H9 (cell line): Measurements from ENCODE around the gene SCLY. TPM values are rescaled to one million over a fixed set of nuclear protein-coding genes. Genes with fewer than 3 reads are reported as not detected.

ENCODE experiments used
- DNase-seq: peaks from one replicate; pipeline ENCODE4 v3.0.0-alpha.2; 2017
- H2AFZ ChIP-seq: one replicate; pipeline ENCODE4 v1.6.1; 2013; ENCODE audit warnings: mild to moderate bottlenecking, low read length, control low read depth, moderate library complexity
- H2AK5ac ChIP-seq: 2 replicates; pipeline ENCODE4 v1.6.1; 2013; ENCODE audit warnings: low read length, control low read depth, mixed read lengths; ENCODE audit not compliant: insufficient read length
- H2BK120ac ChIP-seq: one replicate; pipeline ENCODE4 v1.6.1; 2013; ENCODE audit warnings: low read depth, mild to moderate bottlenecking, low read length, control low read depth, inconsistent platforms; ENCODE audit not compliant: poor library complexity, severe bottlenecking
- H2BK12ac ChIP-seq: 2 replicates; pipeline ENCODE4 v1.6.1; 2013; ENCODE audit warnings: low read length, control low read depth, mixed read lengths, low read depth; ENCODE audit not compliant: insufficient read length
- H2BK15ac ChIP-seq: 2 replicates; pipeline ENCODE4 v1.6.1; 2013; ENCODE audit warnings: low read depth, low read length, control low read depth
- H2BK20ac ChIP-seq: one replicate; pipeline ENCODE4 v1.6.1; 2013; ENCODE audit warnings: low read depth, mild to moderate bottlenecking, low read length, control low read depth, inconsistent platforms; ENCODE audit not compliant: poor library complexity, severe bottlenecking
- H2BK5ac ChIP-seq: 2 replicates; pipeline ENCODE4 v1.6.1; 2013; ENCODE audit warnings: low read length, control low read depth, mixed read lengths; ENCODE audit not compliant: insufficient read length
- H3K14ac ChIP-seq: 2 replicates; pipeline ENCODE4 v1.6.1; 2013; ENCODE audit warnings: low read length, control low read depth; ENCODE audit not compliant: insufficient read depth
- H3K18ac ChIP-seq: 2 replicates; pipeline ENCODE4 v1.6.1; 2013; ENCODE audit warnings: low read depth, mild to moderate bottlenecking, mixed read lengths, low read length, control low read depth; ENCODE audit not compliant: insufficient read length
- H3K23ac ChIP-seq: 2 replicates; pipeline ENCODE4 v1.6.1; 2013; ENCODE audit warnings: low read length, control low read depth, mixed read lengths, low read depth; ENCODE audit not compliant: insufficient read length
- H3K23me2 ChIP-seq: 2 replicates; pipeline ENCODE4 v1.6.1; 2013; ENCODE audit warnings: low read depth, mild to moderate bottlenecking, mixed read lengths, low read length, control low read depth; ENCODE audit not compliant: insufficient read length, poor library complexity, severe bottlenecking
- H3K27ac ChIP-seq: 2 replicates; pipeline ENCODE4 v1.5.1; 2013; ENCODE audit warnings: low read length, control low read depth, mixed read lengths, low read depth; ENCODE audit not compliant: insufficient read length
- H3K27me3 ChIP-seq: 2 replicates; pipeline ENCODE4 v1.6.1; 2013; ENCODE audit warnings: low read length, control low read depth, inconsistent platforms; ENCODE audit not compliant: insufficient read depth
- H3K4ac ChIP-seq: 2 replicates; pipeline ENCODE4 v1.6.1; 2013; ENCODE audit warnings: low read depth, mild to moderate bottlenecking, control low read depth, inconsistent platforms, low read length, moderate library complexity
- H3K4me1 ChIP-seq: 2 replicates; pipeline ENCODE4 v1.6.1; 2013; ENCODE audit warnings: low read length, control low read depth, inconsistent platforms; ENCODE audit not compliant: insufficient read depth
- H3K4me2 ChIP-seq: 2 replicates; pipeline ENCODE4 v1.6.1; 2013; ENCODE audit warnings: low read length, control low read depth, mixed read lengths; ENCODE audit not compliant: insufficient read length, insufficient read depth
- H3K56ac ChIP-seq: 2 replicates; pipeline ENCODE4 v1.6.1; 2013; ENCODE audit warnings: low read depth, mild to moderate bottlenecking, mixed read lengths, low read length, control low read depth; ENCODE audit not compliant: insufficient read length
- H3K79me1 ChIP-seq: 2 replicates; pipeline ENCODE4 v1.6.1; 2013; ENCODE audit warnings: low read depth, mild to moderate bottlenecking, moderate library complexity, low read length, control low read depth, inconsistent platforms; ENCODE audit not compliant: insufficient read depth, poor library complexity, severe bottlenecking
- H3K79me2 ChIP-seq: 2 replicates; pipeline ENCODE4 v1.6.1; 2013; ENCODE audit warnings: low read length, control low read depth, inconsistent platforms; ENCODE audit not compliant: insufficient read depth
- H3K9ac ChIP-seq: 2 replicates; pipeline ENCODE4 v1.6.1; 2013; ENCODE audit warnings: low read length, control low read depth, mixed read lengths; ENCODE audit not compliant: insufficient read length; ENCODE audit errors: extremely low read depth
- H3K9me3 ChIP-seq: one replicate; pipeline ENCODE4 v1.6.1; 2013; ENCODE audit warnings: low read depth, low read length, inconsistent platforms; ENCODE audit not compliant: control insufficient read depth
- H3T11ph ChIP-seq: one replicate; pipeline ENCODE4 v1.6.1; 2013; ENCODE audit warnings: mild to moderate bottlenecking, low read length, control low read depth, inconsistent platforms
- H4K20me1 ChIP-seq: one replicate; pipeline ENCODE4 v1.6.1; 2013; ENCODE audit not compliant: control insufficient read depth, insufficient read length, insufficient read depth
- H4K5ac ChIP-seq: 2 replicates; pipeline ENCODE4 v1.6.1; 2013; ENCODE audit warnings: low read depth, mild to moderate bottlenecking, mixed read lengths, low read length, control low read depth; ENCODE audit not compliant: insufficient read length
- H4K8ac ChIP-seq: replicated peaks from 2 replicates; pipeline ENCODE4 v1.6.1; 2013; ENCODE audit warnings: low read length, control low read depth, mixed read lengths, low read depth; ENCODE audit not compliant: insufficient read length
- H4K91ac ChIP-seq: 2 replicates; pipeline ENCODE4 v1.6.1; 2013; ENCODE audit warnings: low read depth, mild to moderate bottlenecking, moderate library complexity, mixed read lengths, low read length, control low read depth; ENCODE audit not compliant: insufficient read length
- H3K27ac Mint-ChIP-seq, 3 experiments: 2 replicates in 2 of 3; 3 replicates in 1 of 3; pipeline ENCODE4 v1.8.0; 2020 to 2021; ENCODE audit warnings: mixed read lengths in 3 of 3, mild to moderate bottlenecking in 1 of 3, moderate library complexity in 1 of 3
- H3K27me3 Mint-ChIP-seq: 2 replicates; pipeline ENCODE4 v1.8.0; 2021; ENCODE audit warnings: low read depth, mild to moderate bottlenecking, moderate library complexity, mixed read lengths
- H3K36me3 Mint-ChIP-seq, 3 experiments: 2 replicates in 2 of 3; 3 replicates in 1 of 3; pipeline ENCODE4 v1.8.0; 2020 to 2021; ENCODE audit warnings: low read depth in 3 of 3, mixed read lengths in 3 of 3; ENCODE audit not compliant: insufficient read depth in 1 of 3
- H3K4me1 Mint-ChIP-seq, 2 experiments: 2 replicates each; pipeline ENCODE4 v1.8.0; 2020; ENCODE audit warnings: mixed read lengths in 2 of 2
- H3K4me3 Mint-ChIP-seq, 2 experiments: 2 replicates in 1 of 2; 3 replicates in 1 of 2; pipeline ENCODE4 v1.8.0; 2020 to 2021; ENCODE audit warnings: mild to moderate bottlenecking in 2 of 2, mixed read lengths in 2 of 2, moderate library complexity in 1 of 2
- H3K9me3 Mint-ChIP-seq, 2 experiments: 2 replicates in 1 of 2; 3 replicates in 1 of 2; pipeline ENCODE4 v1.8.0; 2020; ENCODE audit warnings: mild to moderate bottlenecking in 2 of 2, mixed read lengths in 2 of 2, moderate library complexity in 1 of 2
- CTCF ChIP-seq: fragments of 200-600 bp; sonication (generic); conservative IDR thresholded peaks from 3 replicates; pipeline ENCODE4 v1.8.0; 2021; ENCODE audit warnings: antibody characterized with exemption, mild to moderate bottlenecking
- WGBS: extraction: QIAGEN DNeasy Blood & Tissue Kit; methylation state at CpG from one replicate; pipeline ENCODE4 v1.1.7; 2013; ENCODE audit warnings: missing lambda C conversion rate, low lambda C conversion rate, mixed read lengths; ENCODE audit not compliant: insufficient read length; ENCODE audit errors: extremely low coverage; 5-methylcytosine and 5-hydroxymethylcytosine counted together
- total RNA-seq: library from RNA; stranded (reverse); gene quantifications from 2 replicates; pipeline ENCODE4 v1.2.1, GENCODE V29; 2021

The SCLY gene
- total RNA-seq, 1 experiment from 2014 or later, result 55.3 TPM

- no peak overlapping the region for H2AK5ac ChIP-seq
- H3K9me3 ChIP-seq, result no peaks in the 10 kb centered on the region
- H3K27me3 ChIP-seq, result no peaks in the 10 kb centered on the region
- no peak overlapping the region for H2BK20ac ChIP-seq
- H3K23me2 ChIP-seq, result no peaks in the 10 kb centered on the region
- no peak overlapping the region for H3K14ac ChIP-seq
- no peak overlapping the region for H4K91ac ChIP-seq
- no peak overlapping the region for H3K4me2 ChIP-seq
- no peak overlapping the region for H3K9ac ChIP-seq
- H2BK5ac ChIP-seq, result no peak overlapping the region
- H3K23ac ChIP-seq, result no peak overlapping the region
- H3K4me1 ChIP-seq, result no peaks in the 10 kb centered on the region; the same call in 1 of the 2 replicates
- H3K56ac ChIP-seq, result no peak overlapping the region
- no peak overlapping the region for H3K4me3 Mint-ChIP-seq
- no peak overlapping the region for H3K4ac ChIP-seq
- peaks cover 2% of the 10 kb centered on the region for H3K79me1 ChIP-seq
- H2AFZ ChIP-seq, result no peak overlapping the region
- peaks cover 62 to 81% (median 72%) of the 10 kb centered on the region in 3 experiments for H3K36me3 Mint-ChIP-seq
- no peak overlapping the region for H2BK120ac ChIP-seq
- H3K27ac Mint-ChIP-seq, result no peak overlapping the region; a peak in 1 of 7 replicates
- no peak overlapping the region for H2BK15ac ChIP-seq
- H2BK12ac ChIP-seq, result no peak overlapping the region
- H3K79me2 ChIP-seq, result no peaks in the 10 kb centered on the region
- no peak overlapping the region for H3K27ac ChIP-seq
- H4K5ac ChIP-seq, result no peak overlapping the region
- no CpG with 5 or more reads among the region's 7 CpGs for WGBS
- peaks cover 0 to 3% of the 10 kb centered on the region in 2 experiments; a peak in 1 of 5 replicates for H3K9me3 Mint-ChIP-seq
- H3K27me3 Mint-ChIP-seq, result no peaks in the 10 kb centered on the region
- TF ChIP-seq CTCF, result no peak
- H3K4me1 Mint-ChIP-seq, result peaks cover 15 to 18% of the 10 kb centered on the region in 2 experiments
- DNase-seq, result no peak
- H3T11ph ChIP-seq, result no peak overlapping the region
- no peaks in the 10 kb centered on the region for H4K20me1 ChIP-seq
- no peak overlapping the region for H4K8ac ChIP-seq
- no peak overlapping the region for H3K18ac ChIP-seq
These were observed 24.0 kb downstream of the SCLY start for GRCh38 chr2:238084761-238085160.
